GM06990 (cell line): Measurements from ENCODE around the gene STEAP1.

Source experiments
- DNase-seq: peaks from one replicate; pipeline ENCODE4 v3.0.0-alpha.2; 2011; ENCODE audit not compliant: insufficient read length; ENCODE audit errors: extremely low read depth
- H3K27me3 ChIP-seq: replicated peaks from 2 replicates; pipeline ENCODE4 v1.6.0; 2011; ENCODE audit warnings: low read length; ENCODE audit not compliant: control insufficient read depth, insufficient read depth
- H3K36me3 ChIP-seq: 2 replicates; pipeline ENCODE4 v1.5.1; 2011; ENCODE audit warnings: low read length; ENCODE audit not compliant: control insufficient read depth, insufficient read depth
- H3K4me3 ChIP-seq: replicated peaks from 2 replicates; pipeline ENCODE4 v1.5.1; 2011; ENCODE audit warnings: low read depth, mild to moderate bottlenecking, control low read depth, low read length
- CTCF ChIP-seq: IDR thresholded peaks from 2 replicates; pipeline ENCODE4 v1.5.1; 2011; ENCODE audit warnings: low read length, control low read depth, mild to moderate bottlenecking, inconsistent platforms; ENCODE audit not compliant: insufficient read depth, poor library complexity, severe bottlenecking

Gene STEAP1

GRCh38 chr7:90165724-90166123 is 11.5 kb downstream of the STEAP1 start:
- Histone ChIP-seq H3K27me3 (no peaks in the 10 kb centered on the region), H3K4me3 (no peak overlapping the region), H3K36me3 (no peaks in the 10 kb centered on the region)
- no peak for DNase-seq
- TF ChIP-seq CTCF, result no peak

- H3K27me3 ChIP-seq, result no peaks in the 10 kb centered on the region
- no peak overlapping the region for H3K4me3 ChIP-seq
- TF ChIP-seq CTCF, result no peak
- DNase-seq, result no peak
- H3K36me3 ChIP-seq, result no peaks in the 10 kb centered on the region
Observed at GRCh38 chr7:90166153-90166552, 11.9 kb downstream of the STEAP1 start.

- Histone ChIP-seq H3K36me3 (no peaks in the 10 kb centered on the region), H3K27me3 (no peaks in the 10 kb centered on the region), H3K4me3 (no peak overlapping the region)
- DNase-seq, result no peak
- no peak for TF ChIP-seq CTCF
Observed at GRCh38 chr7:90167361-90167760, 13.1 kb downstream of the STEAP1 start.

- no peaks in the 10 kb centered on the region for H3K27me3 ChIP-seq
- TF ChIP-seq CTCF, result no peak
- no peaks in the 10 kb centered on the region for H3K36me3 ChIP-seq
- DNase-seq, result no peak
- no peak overlapping the region for H3K4me3 ChIP-seq
Observed at GRCh38 chr7:90169891-90170290, 15.6 kb downstream of the STEAP1 start.

- Histone ChIP-seq H3K27me3 (no peaks in the 10 kb centered on the region), H3K36me3 (no peaks in the 10 kb centered on the region), H3K4me3 (no peak overlapping the region)
- no peak for TF ChIP-seq CTCF
- DNase-seq, result no peak
Observed at GRCh38 chr7:90172121-90172520, 17.9 kb downstream of the STEAP1 start.

- no peak for DNase-seq
Observed at GRCh38 chr7:90172624-90173023, 18.4 kb downstream of the STEAP1 start.

More at GRCh38 chr7:90172624-90173023, 18.4 kb downstream of the STEAP1 start:
- H3K27me3 ChIP-seq, result no peaks in the 10 kb centered on the region
- no peaks in the 10 kb centered on the region for H3K36me3 ChIP-seq
- no peak for TF ChIP-seq CTCF
- H3K4me3 ChIP-seq, result no peak overlapping the region
